SH-SY5Y (cell line): ENCODE data around the gene PGPEP1.

Experiments used
- GATA2 ChIP-seq: IDR thresholded peaks from 2 replicates; pipeline ENCODE4 v1.6.1; 2011; ENCODE audit warnings: mild to moderate bottlenecking, low read depth, low read length
- GATA3 ChIP-seq: IDR thresholded peaks from 2 replicates; pipeline ENCODE4 v1.6.1; 2011; ENCODE audit warnings: low read depth, mild to moderate bottlenecking, low read length, moderate library complexity

DNA sequence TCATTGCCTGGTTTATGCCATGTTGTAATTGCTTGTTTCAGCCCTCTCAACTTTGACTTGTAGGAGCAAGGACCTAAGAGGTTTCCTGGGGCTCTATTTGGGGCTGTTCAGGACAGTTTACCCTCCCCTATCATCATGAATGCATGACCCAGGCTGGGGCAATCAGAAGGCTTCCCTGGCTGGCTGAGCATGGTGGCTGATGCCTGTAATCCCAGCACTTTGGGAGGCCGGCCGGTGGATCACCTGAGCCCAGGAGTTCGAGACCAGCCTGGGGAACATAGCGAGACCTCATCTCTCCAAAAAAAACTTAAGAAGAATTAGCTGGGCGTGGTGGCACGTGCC, 11.4 kb upstream of the PGPEP1 start:
- no peak for TF ChIP-seq GATA2
- TF ChIP-seq GATA3, result no peak
